ENCODE results near the gene CAMKK2. TPM values are rescaled to one million over a fixed set of nuclear protein-coding genes. Genes with fewer than 3 reads are reported as not detected.
A peak's percentile ranks its signal among the peaks of the same experiment; 100 is the strongest.

Gene CAMKK2
- total RNA-seq, 1 donor from 2014 or later = 29.8 TPM

- DNase-seq = peak; percentile 72
Measured at GRCh38 chr12:121189619-121190155, 106.8 kb downstream of the CAMKK2 start.

- DNase-seq = peak; percentile 33
Measured at GRCh38 chr12:121189131-121189530, 107.4 kb downstream of the CAMKK2 start.

- DNase-seq = no peak
Measured at GRCh38 chr12:121188227-121188626, 108.3 kb downstream of the CAMKK2 start.

Other genes with a start within 250 kb of the CAMKK2 start
- 8.8 and 10.2 TPM in 2 replicates for gene P2RX7, start 163.8 kb downstream of the CAMKK2 start, total RNA-seq
- gene P2RX4, start 86.6 kb downstream of the CAMKK2 start, total RNA-seq = 105 and 193 TPM in 2 replicates
- gene ANAPC5, start 55.7 kb upstream of the CAMKK2 start, total RNA-seq = 145 and 146 TPM in 2 replicates
- 60.8 and 86.6 TPM in 2 replicates for gene RNF34, start 103.4 kb upstream of the CAMKK2 start, total RNA-seq